SU-DHL-6 (cell line): ENCODE data around the gene H2BK1.

Source experiments
- H2AFZ ChIP-seq: fragments of 200-600 bp; sonication (generic); 2 replicates; pipeline ENCODE4 v1.6.1; 2014; ENCODE audit warnings: low read depth, mild to moderate bottlenecking, moderate library complexity, mixed read lengths, antibody characterized with exemption, low read length; ENCODE audit not compliant: severe bottlenecking
- H3F3A ChIP-seq: fragments of 200-600 bp; shearing (Covaris generic); 2 replicates; pipeline ENCODE4 v1.6.0; 2016; ENCODE audit warnings: antibody characterized with exemption, mild to moderate bottlenecking; ENCODE audit not compliant: insufficient read depth
- H3K27ac ChIP-seq: fragments of 200-600 bp; sonication (generic); 2 replicates; pipeline ENCODE4 v1.5.1; 2016; ENCODE audit warnings: low read depth, mild to moderate bottlenecking, low read length, moderate library complexity, mixed read lengths
- H3K27me3 ChIP-seq: fragments of 200-600 bp; sonication (generic), shearing (Covaris generic); 2 replicates; pipeline ENCODE4 v1.6.0; 2014; ENCODE audit warnings: mild to moderate bottlenecking, low read length
- H3K36me3 ChIP-seq: fragments of 200-600 bp; sonication (generic); 2 replicates; pipeline ENCODE4 v1.6.1; 2014; ENCODE audit warnings: mild to moderate bottlenecking, low read length, mixed read lengths
- H3K4me2 ChIP-seq: fragments of 300-600, 200-600 bp; shearing (Covaris generic), sonication (generic); 2 replicates; pipeline ENCODE4 v1.6.0; 2014; ENCODE audit warnings: low read length, low read depth, mild to moderate bottlenecking; ENCODE audit not compliant: poor library complexity, severe bottlenecking
- H3K4me3 ChIP-seq: fragments of 200-600 bp; sonication (generic); 2 replicates; pipeline ENCODE4 v1.5.1; 2014; ENCODE audit warnings: antibody characterized with exemption, low read length, mild to moderate bottlenecking, mixed read lengths; ENCODE audit not compliant: insufficient read depth, poor library complexity, severe bottlenecking
- H3K79me2 ChIP-seq: fragments of 200-600 bp; sonication (generic); 2 replicates; pipeline ENCODE4 v1.6.1; 2014; ENCODE audit warnings: mild to moderate bottlenecking, low read length, moderate library complexity; ENCODE audit not compliant: insufficient read depth
- H3K9ac ChIP-seq: fragments of 200-600 bp; sonication (generic); 2 replicates; pipeline ENCODE4 v1.7.0; 2014; ENCODE audit warnings: mild to moderate bottlenecking, low read length
- H3K9me2 ChIP-seq: fragments of 200-600 bp; sonication (generic); replicated peaks from 2 replicates; pipeline ENCODE4 v1.6.1; 2014; ENCODE audit warnings: low read length; ENCODE audit not compliant: insufficient read depth
- H3K9me3 ChIP-seq: fragments of 200-600 bp; sonication (generic); 2 replicates; pipeline ENCODE4 v1.6.1; 2014; ENCODE audit warnings: low read length, mixed read lengths; ENCODE audit not compliant: insufficient read depth
- H4K20me1 ChIP-seq: fragments of 200-600 bp; sonication (generic); 2 replicates; pipeline ENCODE4 v1.6.1; 2014; ENCODE audit warnings: low read depth, mild to moderate bottlenecking, antibody characterized with exemption, low read length, moderate library complexity, mixed read lengths
- EZH2phosphoT487 ChIP-seq: fragments of 200-600 bp; sonication (generic), shearing (Covaris generic); conservative IDR thresholded peaks from 2 replicates; pipeline ENCODE4 v1.6.1; 2018; ENCODE audit warnings: mild to moderate bottlenecking, antibody characterized with exemption, low read length, moderate library complexity, mixed read lengths
- TF ChIP-seq, protein P1 (sequence below): fragments of 200-600 bp; sonication (generic); IDR thresholded peaks from one replicate; pipeline ENCODE4 v1.5.1; 2017; ENCODE audit warnings: antibody characterized with exemption, mild to moderate bottlenecking, low read length, moderate library complexity; ENCODE audit not compliant: insufficient read depth, poor library complexity, severe bottlenecking

Gene H2BK1

DNA sequence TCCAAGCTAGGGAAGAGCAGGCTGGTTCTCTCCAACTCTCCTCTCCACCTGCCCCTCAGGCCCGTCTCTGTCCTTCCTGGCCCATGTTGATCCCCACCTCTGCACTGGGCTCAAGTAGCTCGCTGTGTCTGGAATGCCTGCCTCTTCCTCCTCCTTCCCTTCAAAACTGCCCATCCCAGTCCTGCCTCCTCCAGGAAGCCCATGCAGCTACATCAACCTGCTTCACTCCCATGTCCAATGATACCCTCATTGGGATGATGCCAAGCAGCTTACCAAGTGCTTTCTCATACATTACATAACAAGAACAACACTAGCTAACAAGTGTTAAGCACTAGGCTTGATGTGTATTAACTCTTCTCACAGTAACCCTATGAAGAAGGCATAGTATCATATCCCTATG lies 31.5 kb downstream of the H2BK1 start:
- no peak overlapping the region for H3K27ac ChIP-seq
- H3K9ac ChIP-seq, result no peak overlapping the region
- TF ChIP-seq EZH2phosphoT487, result no peak
- TF ChIP-seq, protein P1, sequence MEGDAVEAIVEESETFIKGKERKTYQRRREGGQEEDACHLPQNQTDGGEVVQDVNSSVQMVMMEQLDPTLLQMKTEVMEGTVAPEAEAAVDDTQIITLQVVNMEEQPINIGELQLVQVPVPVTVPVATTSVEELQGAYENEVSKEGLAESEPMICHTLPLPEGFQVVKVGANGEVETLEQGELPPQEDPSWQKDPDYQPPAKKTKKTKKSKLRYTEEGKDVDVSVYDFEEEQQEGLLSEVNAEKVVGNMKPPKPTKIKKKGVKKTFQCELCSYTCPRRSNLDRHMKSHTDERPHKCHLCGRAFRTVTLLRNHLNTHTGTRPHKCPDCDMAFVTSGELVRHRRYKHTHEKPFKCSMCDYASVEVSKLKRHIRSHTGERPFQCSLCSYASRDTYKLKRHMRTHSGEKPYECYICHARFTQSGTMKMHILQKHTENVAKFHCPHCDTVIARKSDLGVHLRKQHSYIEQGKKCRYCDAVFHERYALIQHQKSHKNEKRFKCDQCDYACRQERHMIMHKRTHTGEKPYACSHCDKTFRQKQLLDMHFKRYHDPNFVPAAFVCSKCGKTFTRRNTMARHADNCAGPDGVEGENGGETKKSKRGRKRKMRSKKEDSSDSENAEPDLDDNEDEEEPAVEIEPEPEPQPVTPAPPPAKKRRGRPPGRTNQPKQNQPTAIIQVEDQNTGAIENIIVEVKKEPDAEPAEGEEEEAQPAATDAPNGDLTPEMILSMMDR, result no peak
- H3F3A ChIP-seq, result no peaks in the 10 kb centered on the region
- H3K27me3 ChIP-seq, result no peaks in the 10 kb centered on the region
- no peaks in the 10 kb centered on the region for H4K20me1 ChIP-seq
- H3K9me3 ChIP-seq, result no peaks in the 10 kb centered on the region
- H2AFZ ChIP-seq, result no peak overlapping the region
- no peaks in the 10 kb centered on the region for H3K79me2 ChIP-seq
- H3K9me2 ChIP-seq, result no peaks in the 10 kb centered on the region
- H3K36me3 ChIP-seq, result no peaks in the 10 kb centered on the region
- H3K4me2 ChIP-seq, result no peak overlapping the region
- no peak overlapping the region for H3K4me3 ChIP-seq

DNA sequence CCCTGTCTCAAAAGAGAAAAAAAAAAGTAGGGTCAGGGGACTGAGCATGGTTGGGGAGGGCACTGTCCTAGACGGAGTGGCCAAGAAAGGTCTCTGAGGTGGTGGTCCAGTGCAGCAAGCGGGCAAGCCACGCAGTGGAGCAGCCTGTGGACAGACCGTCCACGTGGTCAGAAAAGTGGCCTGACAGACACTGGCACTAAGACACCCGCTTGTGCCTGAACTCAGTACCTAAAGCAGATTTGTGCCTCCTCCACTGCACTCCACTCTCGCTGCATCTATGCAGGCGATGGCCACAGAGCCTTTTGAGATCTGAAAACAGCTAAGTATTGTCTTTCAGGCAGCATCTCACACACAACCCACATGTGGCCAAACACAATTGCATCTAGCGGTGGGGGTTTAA lies 32.1 kb downstream of the H2BK1 start:
- Histone ChIP-seq H3K36me3 (no peaks in the 10 kb centered on the region), H3K79me2 (no peaks in the 10 kb centered on the region), H3F3A (no peaks in the 10 kb centered on the region), H3K9ac (no peak overlapping the region), H2AFZ (no peak overlapping the region), H4K20me1 (no peaks in the 10 kb centered on the region), H3K27me3 (no peaks in the 10 kb centered on the region), H3K4me3 (no peak overlapping the region), H3K4me2 (no peak overlapping the region), H3K27ac (no peak overlapping the region), H3K9me2 (no peaks in the 10 kb centered on the region), H3K9me3 (no peaks in the 10 kb centered on the region)
- TF ChIP-seq, protein P1, result no peak
- TF ChIP-seq EZH2phosphoT487, result no peak

DNA sequence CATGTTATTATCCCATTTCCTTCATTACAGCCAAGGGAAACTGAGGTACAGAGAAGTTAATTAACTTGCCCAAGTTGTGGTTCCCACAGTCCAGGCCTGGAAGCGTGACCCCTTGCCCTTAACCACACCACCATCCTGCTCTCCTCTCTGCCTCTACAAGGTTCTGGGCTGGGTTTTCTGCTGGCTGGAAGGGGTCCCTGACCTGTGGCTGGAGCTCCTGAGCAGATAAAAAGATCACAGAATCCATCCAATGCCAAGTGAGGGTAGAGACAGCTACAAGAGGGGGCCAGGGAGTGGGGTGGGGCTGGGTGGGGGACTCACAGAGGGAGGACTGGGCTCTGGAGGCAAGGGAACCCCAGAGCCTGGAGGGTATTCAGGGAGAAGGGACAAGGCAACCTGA lies 33.0 kb downstream of the H2BK1 start:
- Histone ChIP-seq H3K9me2 (no peaks in the 10 kb centered on the region), H3F3A (no peaks in the 10 kb centered on the region), H3K9me3 (no peaks in the 10 kb centered on the region), H3K27me3 (no peaks in the 10 kb centered on the region), H2AFZ (no peak overlapping the region), H3K4me2 (no peak overlapping the region), H4K20me1 (no peaks in the 10 kb centered on the region), H3K4me3 (no peak overlapping the region), H3K36me3 (no peaks in the 10 kb centered on the region), H3K9ac (no peak overlapping the region), H3K27ac (no peak overlapping the region), H3K79me2 (no peaks in the 10 kb centered on the region)
- TF ChIP-seq, protein P1, result no peak
- no peak for TF ChIP-seq EZH2phosphoT487

DNA sequence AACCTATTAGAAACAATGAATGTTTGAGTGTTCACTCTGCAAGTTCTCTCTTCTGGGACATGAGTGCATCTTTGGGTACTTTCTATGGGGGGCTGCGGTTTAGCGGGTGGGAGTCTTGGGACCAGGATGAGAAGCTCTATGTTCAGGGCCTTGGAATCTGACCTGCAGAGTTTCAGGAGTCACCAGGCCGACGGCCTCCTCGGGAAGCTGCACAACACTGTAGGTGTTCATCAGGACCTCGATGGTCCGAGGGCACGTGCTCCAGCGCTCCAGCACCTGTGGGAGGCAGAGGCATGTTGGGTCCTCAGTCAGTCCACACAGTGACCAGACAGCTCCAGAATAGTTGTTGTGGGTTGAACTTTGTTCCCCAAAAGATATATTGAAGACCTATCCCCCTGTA lies 33.9 kb downstream of the H2BK1 start:
- Histone ChIP-seq H3K4me3 (no peak overlapping the region), H3K9me2 (no peaks in the 10 kb centered on the region), H2AFZ (no peak overlapping the region), H3K4me2 (no peak overlapping the region), H3K36me3 (no peaks in the 10 kb centered on the region), H3K9me3 (no peaks in the 10 kb centered on the region), H3F3A (no peaks in the 10 kb centered on the region), H3K27me3 (no peaks in the 10 kb centered on the region), H3K9ac (no peak overlapping the region), H3K27ac (no peak overlapping the region), H4K20me1 (no peaks in the 10 kb centered on the region), H3K79me2 (no peaks in the 10 kb centered on the region)
- no peak for TF ChIP-seq EZH2phosphoT487
